22Rv1 (cell line): ENCODE measurements around the gene SULT1A2.
"Not testable (repeated sequence)": the region's sequence is repeated elsewhere in the genome, so short reads cannot be mapped to it uniquely, and the experiment has no call there.

Source experiments
- H3K27ac ChIP-seq: fragments of 450-650 bp; 2 replicates; pipeline ENCODE4 v1.5.1; 2017
- ZFX ChIP-seq: fragments of 450-650 bp; IDR thresholded peaks from 2 replicates; pipeline ENCODE4 v1.6.1; 2017; ENCODE audit warnings: antibody characterized with exemption, borderline replicate concordance
- TF ChIP-seq, protein P1 (sequence below): fragments of 450-650 bp; IDR thresholded peaks from 2 replicates; pipeline ENCODE4 v1.5.1; 2017; ENCODE audit warnings: mild to moderate bottlenecking

SULT1A2 gene

GRCh38 chr16:28574925-28575324, 21.9 kb downstream of the SULT1A2 start:
- TF ChIP-seq, protein P1, sequence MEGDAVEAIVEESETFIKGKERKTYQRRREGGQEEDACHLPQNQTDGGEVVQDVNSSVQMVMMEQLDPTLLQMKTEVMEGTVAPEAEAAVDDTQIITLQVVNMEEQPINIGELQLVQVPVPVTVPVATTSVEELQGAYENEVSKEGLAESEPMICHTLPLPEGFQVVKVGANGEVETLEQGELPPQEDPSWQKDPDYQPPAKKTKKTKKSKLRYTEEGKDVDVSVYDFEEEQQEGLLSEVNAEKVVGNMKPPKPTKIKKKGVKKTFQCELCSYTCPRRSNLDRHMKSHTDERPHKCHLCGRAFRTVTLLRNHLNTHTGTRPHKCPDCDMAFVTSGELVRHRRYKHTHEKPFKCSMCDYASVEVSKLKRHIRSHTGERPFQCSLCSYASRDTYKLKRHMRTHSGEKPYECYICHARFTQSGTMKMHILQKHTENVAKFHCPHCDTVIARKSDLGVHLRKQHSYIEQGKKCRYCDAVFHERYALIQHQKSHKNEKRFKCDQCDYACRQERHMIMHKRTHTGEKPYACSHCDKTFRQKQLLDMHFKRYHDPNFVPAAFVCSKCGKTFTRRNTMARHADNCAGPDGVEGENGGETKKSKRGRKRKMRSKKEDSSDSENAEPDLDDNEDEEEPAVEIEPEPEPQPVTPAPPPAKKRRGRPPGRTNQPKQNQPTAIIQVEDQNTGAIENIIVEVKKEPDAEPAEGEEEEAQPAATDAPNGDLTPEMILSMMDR = no peak
- no peak for TF ChIP-seq ZFX
- H3K27ac ChIP-seq = no peak overlapping the region

- TF ChIP-seq ZFX = no peak
- TF ChIP-seq, protein P1 = no peak
- no peak overlapping the region for H3K27ac ChIP-seq
Observed at GRCh38 chr16:28573738-28574718, 22.8 kb downstream of the SULT1A2 start.

- H3K27ac ChIP-seq = no peak overlapping the region
- TF ChIP-seq, protein P1 = no peak
- TF ChIP-seq ZFX = no peak
Observed at GRCh38 chr16:28572696-28573510, 23.9 kb downstream of the SULT1A2 start.

GRCh38 chr16:28569968-28570752, 26.7 kb downstream of the SULT1A2 start:
- no peak overlapping the region for H3K27ac ChIP-seq
- TF ChIP-seq ZFX = no peak
- TF ChIP-seq, protein P1 = no peak

DNA sequence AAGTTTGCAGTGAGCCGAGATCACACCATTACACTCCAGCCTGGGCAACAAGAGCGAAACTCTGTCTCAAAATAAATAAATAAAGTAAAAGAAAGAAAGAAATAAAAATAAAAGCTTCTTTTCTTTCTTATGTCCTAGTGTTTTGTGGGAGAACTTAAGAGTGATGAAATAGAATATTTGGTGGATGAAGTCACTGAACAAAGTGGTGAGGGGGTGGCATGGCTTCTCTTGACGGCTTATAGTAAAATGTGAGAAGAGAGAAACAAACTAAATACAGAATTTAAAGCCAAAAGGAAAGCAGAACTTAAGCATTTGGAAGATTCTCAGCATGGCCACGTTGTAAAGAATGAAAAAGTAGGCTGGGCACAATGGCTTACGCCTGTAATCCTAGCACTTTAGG, 27.8 kb downstream of the SULT1A2 start:
- TF ChIP-seq ZFX = no peak
- TF ChIP-seq, protein P1 = no peak
- H3K27ac ChIP-seq = no peak overlapping the region

DNA sequence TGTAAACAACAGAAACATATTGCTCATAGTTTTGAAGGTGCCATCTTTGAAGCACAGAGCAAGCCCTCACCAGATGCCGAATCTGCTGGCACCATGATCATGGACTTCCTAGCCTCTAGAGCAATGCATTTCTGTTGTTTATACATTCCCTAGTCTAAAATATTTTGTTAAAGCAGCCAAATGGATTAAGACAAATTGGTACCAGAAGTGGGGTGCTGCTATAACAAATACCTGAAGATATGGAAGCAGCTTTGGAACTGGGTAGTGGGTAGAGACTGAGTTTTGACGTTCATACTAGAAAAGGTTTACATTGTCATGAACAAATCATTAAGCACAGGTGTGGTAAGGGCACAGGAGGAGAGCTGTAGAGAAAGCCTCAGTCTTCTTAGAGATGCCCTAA, 29.6 kb downstream of the SULT1A2 start:
- TF ChIP-seq, protein P1 = no peak
- no peak for TF ChIP-seq ZFX
- H3K27ac ChIP-seq = no peak overlapping the region

- not testable (repeated sequence) for H3K27ac ChIP-seq
Observed at GRCh38 chr16:28566233-28566925, 30.5 kb downstream of the SULT1A2 start.
